Lung (tissue), 12 donors: Measurements from ENCODE around the gene SLC38A10. TPM values are rescaled to one million over a fixed set of nuclear protein-coding genes. Genes with fewer than 3 reads are reported as not detected.

ENCODE experiments used
- ATAC-seq: fragments of 200-7000 bp; cut with Tn5 transposase; one replicate; pipeline ENCODE4 v1.9.1; 2020; ENCODE audit warnings: moderate number of reproducible peaks; ENCODE audit not compliant: insufficient read depth, low FRiP score
- DNase-seq, 3 donors: peaks; one replicate each; pipeline ENCODE4 v3.0.0-alpha.2; 2013 to 2017
- H3K27ac ChIP-seq, 2 donors: one replicate each; pipeline ENCODE4 v1.5.1; 2013; ENCODE audit warnings: mild to moderate bottlenecking in 2 of 2, moderate library complexity in 2 of 2, control low read depth in 1 of 2, inconsistent platforms in 1 of 2, low read depth in 1 of 2, low read length in 1 of 2
- H3K27me3 ChIP-seq, 3 donors: one replicate each; pipeline ENCODE4 v1.5.1; 2013; ENCODE audit warnings: low read length in 2 of 3; ENCODE audit not compliant: control insufficient read depth in 3 of 3, insufficient read depth in 3 of 3
- H3K36me3 ChIP-seq, 4 donors: one replicate each; pipeline ENCODE4 v1.5.1; 2013; ENCODE audit warnings: low read length in 4 of 4, mild to moderate bottlenecking in 1 of 4, moderate library complexity in 1 of 4; ENCODE audit not compliant: control insufficient read depth in 4 of 4, insufficient read depth in 4 of 4
- H3K4me1 ChIP-seq, 5 donors: one replicate each; pipeline ENCODE4 v1.5.1; 2013; ENCODE audit warnings: low read length in 5 of 5, mild to moderate bottlenecking in 2 of 5, moderate library complexity in 1 of 5; ENCODE audit not compliant: control insufficient read depth in 5 of 5, insufficient read depth in 5 of 5
- H3K4me3 ChIP-seq: one replicate; pipeline ENCODE4 v1.5.1; 2013; ENCODE audit warnings: mild to moderate bottlenecking, control low read depth, moderate library complexity
- H3K9ac ChIP-seq, 2 donors: one replicate each; pipeline ENCODE4 v1.5.1; 2013; ENCODE audit warnings: low read length in 2 of 2, control low read depth in 1 of 2; ENCODE audit not compliant: insufficient read depth in 1 of 2
- H3K9me3 ChIP-seq, 4 donors: one replicate each; pipeline ENCODE4 v1.5.1; 2013; ENCODE audit warnings: low read length in 3 of 4, mild to moderate bottlenecking in 1 of 4, moderate library complexity in 1 of 4; ENCODE audit not compliant: control insufficient read depth in 4 of 4, insufficient read depth in 3 of 4
- WGBS, 2 donors: extraction: QIAGEN DNeasy Blood & Tissue Kit; methylation state at CpG; one replicate each; pipeline ENCODE4 v1.1.7; 2013; 5-methylcytosine and 5-hydroxymethylcytosine counted together
- polyA plus RNA-seq, 2 donors: library from polyadenylated mRNA; stranded (reverse); fragments of 200-250 nt; gene quantifications; one replicate each; pipeline ENCODE4 v1.2.1, GENCODE V29; 2013
- total RNA-seq, 2 donors: library from RNA; depleted of rRNA in 1 of 2; stranded (reverse); fragments of >200 nt in 1 of 2; gene quantifications; one replicate each; pipeline ENCODE4 v1.2.1, GENCODE V29; 2014 to 2021
- TF ChIP-seq, protein P1 (sequence below): IDR thresholded peaks from 2 replicates; pipeline ENCODE4 v1.5.1; 2012; ENCODE audit warnings: mild to moderate bottlenecking; ENCODE audit errors: control extremely low read depth, extremely low read depth
- donor health status: control.
- donor health status: control.
- donor health status: Bipolar disorder and iron deficiency.
- donor health status: healthy.
- donor health status: DM: yes; HTN: yes; CAD: no.

Gene SLC38A10
- total and polyA plus RNA-seq, 4 donors = 56.0 to 127 (median 82.4) TPM

DNA sequence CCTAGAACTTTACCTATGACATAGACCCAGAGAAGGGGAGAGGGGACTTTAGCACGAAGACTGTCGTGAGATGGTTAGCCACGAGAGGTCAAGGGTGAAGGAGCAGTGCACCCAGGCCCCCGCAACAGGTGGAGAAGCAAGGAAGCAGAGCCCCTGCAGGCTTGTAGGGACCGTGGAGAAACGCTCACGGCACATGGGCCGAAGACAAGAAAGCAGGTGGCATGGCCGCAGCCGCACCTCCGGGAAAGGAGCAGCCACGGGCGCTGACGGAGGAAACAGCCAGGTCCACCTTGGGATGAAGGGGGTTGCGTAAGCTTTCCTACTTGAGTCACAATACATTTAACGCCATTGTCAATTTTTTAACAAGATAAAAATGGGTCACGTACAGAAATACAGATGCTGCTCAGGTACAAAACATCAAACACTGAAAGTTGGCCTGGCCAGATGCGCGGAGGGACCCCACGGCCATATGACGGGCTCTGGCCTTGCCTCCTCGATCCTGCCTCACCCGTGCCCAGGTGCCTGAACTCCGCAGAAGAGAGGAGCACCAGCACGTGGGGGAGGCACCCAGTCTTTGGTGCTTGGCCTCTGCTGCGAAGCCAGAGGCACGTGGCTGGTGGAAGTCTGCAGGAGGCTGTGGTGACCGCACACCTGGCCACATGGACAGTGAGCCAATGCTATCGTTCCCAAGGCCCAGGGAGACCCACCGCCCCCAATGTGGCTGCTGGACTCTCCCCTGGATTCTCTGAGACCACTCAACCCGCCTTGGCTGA lies 21.2 kb downstream of the SLC38A10 start:
- Histone ChIP-seq H3K4me3 (no peak overlapping the region), H3K4me1 (peaks cover 0 to 14% (median 6%) of the 10 kb centered on the region in 5 donors), H3K27me3 (no peaks in the 10 kb centered on the region), H3K27ac (no peak overlapping the region), H3K9me3 (no peaks in the 10 kb centered on the region), H3K9ac (no peak overlapping the region), H3K36me3 (peaks cover 12 to 59% (median 16%) of the 10 kb centered on the region in 4 donors)
- WGBS, 2 donors = 90 to 95% methylated on average over 31 of the region's 31 CpGs
- TF ChIP-seq, protein P1, sequence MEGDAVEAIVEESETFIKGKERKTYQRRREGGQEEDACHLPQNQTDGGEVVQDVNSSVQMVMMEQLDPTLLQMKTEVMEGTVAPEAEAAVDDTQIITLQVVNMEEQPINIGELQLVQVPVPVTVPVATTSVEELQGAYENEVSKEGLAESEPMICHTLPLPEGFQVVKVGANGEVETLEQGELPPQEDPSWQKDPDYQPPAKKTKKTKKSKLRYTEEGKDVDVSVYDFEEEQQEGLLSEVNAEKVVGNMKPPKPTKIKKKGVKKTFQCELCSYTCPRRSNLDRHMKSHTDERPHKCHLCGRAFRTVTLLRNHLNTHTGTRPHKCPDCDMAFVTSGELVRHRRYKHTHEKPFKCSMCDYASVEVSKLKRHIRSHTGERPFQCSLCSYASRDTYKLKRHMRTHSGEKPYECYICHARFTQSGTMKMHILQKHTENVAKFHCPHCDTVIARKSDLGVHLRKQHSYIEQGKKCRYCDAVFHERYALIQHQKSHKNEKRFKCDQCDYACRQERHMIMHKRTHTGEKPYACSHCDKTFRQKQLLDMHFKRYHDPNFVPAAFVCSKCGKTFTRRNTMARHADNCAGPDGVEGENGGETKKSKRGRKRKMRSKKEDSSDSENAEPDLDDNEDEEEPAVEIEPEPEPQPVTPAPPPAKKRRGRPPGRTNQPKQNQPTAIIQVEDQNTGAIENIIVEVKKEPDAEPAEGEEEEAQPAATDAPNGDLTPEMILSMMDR = no peak
- ATAC-seq (no peak), DNase-seq (no peak)

DNA sequence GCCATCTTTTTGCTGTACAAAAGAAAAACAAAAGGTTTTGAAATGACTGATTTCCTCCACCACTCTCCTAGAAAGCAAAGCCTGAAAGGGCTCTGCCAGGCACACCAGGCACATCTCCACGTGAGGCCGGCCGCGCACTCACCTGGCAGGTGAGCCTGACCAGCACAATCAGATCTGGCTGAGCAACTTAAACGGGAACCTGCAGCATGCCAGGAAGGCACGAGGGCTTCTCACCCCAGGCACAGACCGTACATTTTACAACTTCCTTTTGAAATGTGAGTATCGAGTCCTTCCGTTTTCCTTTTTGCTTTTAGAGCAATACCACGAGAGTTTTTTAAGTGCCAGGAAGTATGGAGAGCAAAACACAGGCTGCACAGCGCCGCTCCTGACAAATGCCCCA lies 22.5 kb downstream of the SLC38A10 start:
- no peaks in the 10 kb centered on the region for H3K27me3 ChIP-seq
- H3K4me1 ChIP-seq = peaks cover 0 to 11% (median 6%) of the 10 kb centered on the region in 5 donors
- H3K9ac ChIP-seq = no peak overlapping the region
- TF ChIP-seq, protein P1 = no peak
- no peaks in the 10 kb centered on the region for H3K9me3 ChIP-seq
- H3K27ac ChIP-seq = peak overlapping the region in 1 of 2 donors; percentile 9
- H3K4me3 ChIP-seq = no peak overlapping the region
- peaks cover 12 to 60% (median 23%) of the 10 kb centered on the region in 4 donors for H3K36me3 ChIP-seq
- ATAC-seq = no peak
- WGBS, 2 donors = 30 to 71% methylated on average over 12 of the region's 12 CpGs
- DNase-seq = no peak

DNA sequence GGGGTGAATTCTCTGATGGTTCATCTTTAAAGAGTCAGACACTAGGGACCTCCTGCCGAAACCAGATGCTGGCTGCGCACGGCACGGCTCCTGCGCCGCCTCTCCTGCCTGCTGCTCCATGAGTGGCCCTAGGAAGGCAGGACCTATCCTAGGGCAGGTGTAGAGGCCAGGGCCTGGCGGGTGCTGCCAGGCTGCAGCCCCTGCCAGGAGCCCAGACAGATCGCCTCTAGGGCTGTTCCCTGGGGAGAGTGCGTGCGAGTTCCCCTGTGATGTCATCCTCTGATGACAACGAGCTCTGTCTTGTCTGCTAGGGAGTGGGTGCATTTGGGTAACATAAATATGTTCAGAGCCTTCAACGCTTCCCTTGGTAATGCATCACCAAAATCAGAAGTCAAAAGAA lies 23.9 kb downstream of the SLC38A10 start:
- Histone ChIP-seq H3K9ac (no peak overlapping the region), H3K27ac (no peak overlapping the region), H3K36me3 (peaks cover 12 to 56% (median 23%) of the 10 kb centered on the region in 4 donors), H3K4me3 (no peak overlapping the region), H3K9me3 (no peaks in the 10 kb centered on the region), H3K4me1 (no peaks in the 10 kb centered on the region), H3K27me3 (no peaks in the 10 kb centered on the region)
- WGBS, 2 donors = 96 to 97% methylated on average over 12 of the region's 12 CpGs
- DNase-seq (no peak), ATAC-seq (no peak)
- TF ChIP-seq, protein P1 = no peak
